ENCODE measurements around the gene NRG2. TPM values are rescaled to one million over a fixed set of nuclear protein-coding genes. Genes with fewer than 3 reads are reported as not detected.

The NRG2 gene
- total RNA-seq, 2 experiments from 2014 or later = not detected

GRCh38 chr5:139845846-139846681 is 197.0 kb downstream of the NRG2 start:
- H3K4me3 Mint-ChIP-seq = no peak overlapping the region
- POLR2A ChIA-PET = no interaction called here
- no peaks in the 10 kb centered on the region for H3K36me3 Mint-ChIP-seq (ENCODE audit: low read depth)
- H3K27ac Mint-ChIP-seq = no peak overlapping the region
- CTCF ChIA-PET = no interaction called here
- H3K27me3 Mint-ChIP-seq = peaks cover 42% of the 10 kb centered on the region
- peaks cover 10% of the 10 kb centered on the region for H3K4me1 Mint-ChIP-seq
- DNase-seq = no peak
- H3K9me3 Mint-ChIP-seq = no peaks in the 10 kb centered on the region

- ChIA-PET POLR2A (no interaction called here), CTCF (interaction anchor here (1.7 kb wide), 2 partner anchors 53 to 57 kb away, joined by 4 to 6 read pairs; no protein-coding TSS in a partner anchor)
- peaks cover 10% of the 10 kb centered on the region for H3K4me1 Mint-ChIP-seq
- no peaks in the 10 kb centered on the region for H3K36me3 Mint-ChIP-seq (ENCODE audit: low read depth)
- H3K27me3 Mint-ChIP-seq = peaks cover 37% of the 10 kb centered on the region
- no peaks in the 10 kb centered on the region for H3K9me3 Mint-ChIP-seq
- no peak overlapping the region for H3K27ac Mint-ChIP-seq
- H3K4me3 Mint-ChIP-seq = no peak overlapping the region
- DNase-seq = peak; percentile 73
Observed at GRCh38 chr5:139844472-139845145, 198.5 kb downstream of the NRG2 start.

- Mint-ChIP-seq H3K9me3 (no peaks in the 10 kb centered on the region), H3K4me3 (no peak overlapping the region), H3K27ac (no peak overlapping the region), H3K27me3 (peaks cover 33% of the 10 kb centered on the region), H3K36me3 (ENCODE audit: low read depth) (no peaks in the 10 kb centered on the region), H3K4me1 (peaks cover 9% of the 10 kb centered on the region)
- DNase-seq = no peak
- POLR2A ChIA-PET = no interaction called here
- CTCF ChIA-PET = interaction anchor here (1.7 kb wide), 2 partner anchors 52 to 57 kb away, joined by 4 to 6 read pairs; no protein-coding TSS in a partner anchor
Observed at GRCh38 chr5:139843991-139844390, 199.1 kb downstream of the NRG2 start.

DNA sequence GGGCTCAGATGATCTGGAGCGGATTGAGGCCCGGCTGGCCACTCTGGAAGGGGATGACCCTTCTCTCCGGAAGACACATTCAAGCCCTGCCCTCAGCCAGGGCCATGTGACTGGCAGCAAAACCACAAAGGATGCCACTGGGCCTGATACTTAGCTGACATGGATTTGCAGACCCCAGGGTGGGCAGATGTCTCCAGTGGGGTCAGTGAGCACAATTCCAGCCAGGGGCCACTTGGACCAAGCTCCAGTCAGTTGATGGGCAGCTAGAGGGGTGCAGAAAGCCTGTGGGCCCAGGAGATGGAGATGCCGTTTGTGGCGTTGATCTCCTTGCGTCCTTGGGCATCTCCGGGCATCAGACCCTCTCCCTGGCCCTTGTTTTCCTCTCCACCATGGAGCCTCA is 200.8 kb downstream of the NRG2 start:
- no peaks in the 10 kb centered on the region for H3K36me3 Mint-ChIP-seq (ENCODE audit: low read depth)
- no peak overlapping the region for H3K27ac Mint-ChIP-seq
- POLR2A ChIA-PET = no interaction called here
- no peak for DNase-seq
- CTCF ChIA-PET = interaction anchor here (1.8 kb wide), 1 partner anchor 13 kb away, joined by 5 read pairs; no protein-coding TSS in a partner anchor
- H3K4me3 Mint-ChIP-seq = no peak overlapping the region
- H3K4me1 Mint-ChIP-seq = peaks cover 4% of the 10 kb centered on the region
- H3K9me3 Mint-ChIP-seq = no peaks in the 10 kb centered on the region
- H3K27me3 Mint-ChIP-seq = peaks cover 27% of the 10 kb centered on the region

GRCh38 chr5:139841549-139841948 is 201.6 kb downstream of the NRG2 start:
- H3K27me3 Mint-ChIP-seq = peaks cover 23% of the 10 kb centered on the region
- no peak for DNase-seq
- CTCF ChIA-PET = interaction anchor here (1.8 kb wide), 1 partner anchor 13 kb away, joined by 5 read pairs; no protein-coding TSS in a partner anchor
- POLR2A ChIA-PET = no interaction called here
- H3K4me1 Mint-ChIP-seq = peaks cover 4% of the 10 kb centered on the region
- no peaks in the 10 kb centered on the region for H3K36me3 Mint-ChIP-seq (ENCODE audit: low read depth)
- no peaks in the 10 kb centered on the region for H3K9me3 Mint-ChIP-seq
- H3K4me3 Mint-ChIP-seq = no peak overlapping the region
- no peak overlapping the region for H3K27ac Mint-ChIP-seq

GRCh38 chr5:139839918-139840317 is 203.2 kb downstream of the NRG2 start:
- H3K27me3 Mint-ChIP-seq = peaks cover 9% of the 10 kb centered on the region
- ChIA-PET POLR2A (no interaction called here), CTCF (interaction anchor here (0.9 to 1.6 kb wide), 2 partner anchors 53 to 129 kb away, joined by 4 read pairs; no protein-coding TSS in a partner anchor)
- no peaks in the 10 kb centered on the region for H3K36me3 Mint-ChIP-seq (ENCODE audit: low read depth)
- no peak overlapping the region for H3K4me3 Mint-ChIP-seq
- H3K4me1 Mint-ChIP-seq = peaks cover 4% of the 10 kb centered on the region
- no peak for DNase-seq
- no peaks in the 10 kb centered on the region for H3K9me3 Mint-ChIP-seq
- H3K27ac Mint-ChIP-seq = no peak overlapping the region

DNA sequence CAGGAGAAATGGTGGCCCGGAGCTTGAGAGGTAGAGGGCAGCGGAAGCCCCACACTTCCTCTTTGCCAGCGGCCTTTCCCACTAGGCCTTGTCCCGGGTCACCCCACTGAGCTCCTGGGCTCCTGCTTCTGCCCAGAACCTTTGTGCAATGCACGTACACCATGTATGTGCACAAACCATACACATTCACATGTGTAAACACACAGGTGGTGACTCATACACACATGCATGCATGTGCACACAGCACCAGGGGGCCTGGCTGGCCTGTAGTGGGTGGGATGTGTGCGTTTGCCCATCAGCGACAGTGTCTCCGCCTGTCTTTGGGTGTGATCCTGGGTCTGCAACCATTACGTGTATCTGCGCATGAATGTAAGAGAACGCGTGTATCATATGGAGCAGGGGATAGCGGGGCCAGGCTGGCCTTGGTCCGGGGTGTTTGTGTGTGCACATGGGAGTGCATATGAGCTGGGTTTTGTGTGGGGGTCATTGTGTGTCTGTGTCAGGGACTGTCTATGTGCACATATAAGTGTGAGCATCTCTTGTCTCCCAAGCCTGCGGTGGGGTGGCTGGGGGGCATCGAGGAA is 203.8 kb downstream of the NRG2 start:
- DNase-seq = no peak
- Mint-ChIP-seq H3K9me3 (no peaks in the 10 kb centered on the region), H3K4me3 (no peak overlapping the region), H3K4me1 (peaks cover under 1% of the 10 kb centered on the region), H3K27ac (no peak overlapping the region), H3K27me3 (peaks cover 9% of the 10 kb centered on the region), H3K36me3 (ENCODE audit: low read depth) (no peaks in the 10 kb centered on the region)
- POLR2A ChIA-PET = no interaction called here
- CTCF ChIA-PET = interaction anchor here (0.6 to 1.6 kb wide), 3 partner anchors 15 to 187 kb away, joined by 3 to 4 read pairs (median 3); no protein-coding TSS in a partner anchor

DNA sequence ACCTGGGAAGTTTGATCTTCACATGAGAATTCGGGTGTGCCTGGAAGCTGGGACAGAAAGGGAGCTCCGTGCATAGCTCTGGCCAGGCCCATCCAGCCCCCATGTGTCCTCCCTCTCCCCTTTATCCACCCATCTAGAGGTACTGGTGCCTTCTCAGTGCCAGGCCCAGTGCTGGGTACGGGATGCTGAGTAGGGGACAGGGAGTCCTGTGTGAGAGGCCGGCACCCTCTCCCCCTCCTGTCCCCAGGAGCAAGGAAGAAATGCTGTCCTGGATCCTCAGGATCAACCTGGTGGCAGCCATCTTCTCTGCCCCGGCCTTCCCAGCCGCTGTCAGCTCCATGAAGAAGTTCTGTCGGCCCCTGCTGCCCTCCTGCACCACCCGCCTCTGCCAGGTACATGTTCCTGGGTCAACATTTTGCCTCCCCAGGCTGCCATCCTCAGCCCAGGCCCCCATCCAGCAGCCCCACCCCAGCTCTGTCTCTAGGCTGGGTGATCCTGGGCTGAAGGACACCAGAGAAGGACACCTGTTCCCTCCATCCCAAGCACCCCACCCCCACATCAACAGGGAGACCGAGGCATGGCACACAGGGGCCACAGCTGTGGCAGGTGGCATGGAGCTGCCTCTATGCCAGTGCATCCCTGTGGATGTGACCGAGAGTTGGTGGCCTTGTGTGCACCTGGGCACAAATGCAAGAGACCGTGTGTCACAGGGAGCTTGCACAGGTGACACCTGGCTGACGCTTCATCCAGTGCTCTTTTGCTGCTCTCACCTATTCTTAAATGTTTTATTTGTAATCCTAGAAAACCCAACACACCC is 204.5 kb downstream of the NRG2 start:
- POLR2A ChIA-PET = no interaction called here
- Mint-ChIP-seq H3K4me1 (no peaks in the 10 kb centered on the region), H3K36me3 (ENCODE audit: low read depth) (no peaks in the 10 kb centered on the region), H3K9me3 (no peaks in the 10 kb centered on the region), H3K27me3 (peaks cover 12% of the 10 kb centered on the region), H3K27ac (no peak overlapping the region), H3K4me3 (no peak overlapping the region)
- CTCF ChIA-PET = interaction anchor here (0.6 to 1.6 kb wide), 3 partner anchors 14 to 188 kb away, joined by 3 to 4 read pairs (median 3); no protein-coding TSS in a partner anchor
- no peak for DNase-seq

- no peak for DNase-seq
- POLR2A ChIA-PET = no interaction called here
- Mint-ChIP-seq H3K27me3 (peaks cover 12% of the 10 kb centered on the region), H3K4me1 (no peaks in the 10 kb centered on the region), H3K27ac (no peak overlapping the region), H3K9me3 (no peaks in the 10 kb centered on the region), H3K36me3 (ENCODE audit: low read depth) (no peaks in the 10 kb centered on the region), H3K4me3 (no peak overlapping the region)
- CTCF ChIA-PET = no interaction called here
Observed at GRCh38 chr5:139837711-139838380, 205.3 kb downstream of the NRG2 start.

DNA sequence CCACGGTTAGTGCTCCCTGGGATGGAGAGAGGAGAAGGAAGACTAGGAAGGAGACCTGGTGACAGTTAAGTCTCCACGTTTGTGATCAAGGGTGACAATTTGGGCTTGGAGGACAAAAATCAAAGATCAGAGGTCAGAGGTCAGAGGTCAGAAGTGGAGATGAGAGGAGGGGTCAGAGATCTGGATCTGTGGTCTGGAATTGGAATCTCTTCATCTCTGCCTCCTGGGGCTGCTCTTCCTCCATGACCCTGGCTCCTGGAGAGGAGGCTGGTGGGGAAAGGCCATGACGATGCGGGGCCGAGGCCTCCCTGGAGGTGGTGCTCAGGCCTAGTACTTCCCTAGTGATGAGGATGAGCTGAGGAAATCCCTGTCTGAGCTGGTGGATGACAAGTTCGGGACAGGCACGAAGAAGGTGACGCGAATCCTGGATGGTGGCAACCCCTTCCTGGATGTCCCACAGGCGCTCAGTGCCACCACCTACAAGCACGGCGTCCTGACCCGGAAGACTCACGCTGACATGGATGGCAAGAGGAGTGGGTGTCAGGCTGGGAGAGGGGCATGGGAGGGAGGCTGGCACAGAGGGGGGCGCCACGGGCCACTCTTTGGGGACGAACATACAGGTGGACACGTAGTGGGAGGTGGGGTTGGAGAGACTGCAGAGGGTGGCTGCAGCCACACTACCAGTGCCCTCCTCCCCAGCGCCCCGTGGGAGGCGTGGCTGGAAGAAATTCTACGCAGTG is 206.5 kb downstream of the NRG2 start:
- peaks cover 20% of the 10 kb centered on the region for H3K27me3 Mint-ChIP-seq
- ChIA-PET CTCF (no interaction called here), POLR2A (no interaction called here)
- no peak overlapping the region for H3K27ac Mint-ChIP-seq
- H3K4me1 Mint-ChIP-seq = no peaks in the 10 kb centered on the region
- H3K36me3 Mint-ChIP-seq (ENCODE audit: low read depth) = no peaks in the 10 kb centered on the region
- no peak overlapping the region for H3K4me3 Mint-ChIP-seq
- DNase-seq = no peak
- H3K9me3 Mint-ChIP-seq = no peaks in the 10 kb centered on the region

DNA sequence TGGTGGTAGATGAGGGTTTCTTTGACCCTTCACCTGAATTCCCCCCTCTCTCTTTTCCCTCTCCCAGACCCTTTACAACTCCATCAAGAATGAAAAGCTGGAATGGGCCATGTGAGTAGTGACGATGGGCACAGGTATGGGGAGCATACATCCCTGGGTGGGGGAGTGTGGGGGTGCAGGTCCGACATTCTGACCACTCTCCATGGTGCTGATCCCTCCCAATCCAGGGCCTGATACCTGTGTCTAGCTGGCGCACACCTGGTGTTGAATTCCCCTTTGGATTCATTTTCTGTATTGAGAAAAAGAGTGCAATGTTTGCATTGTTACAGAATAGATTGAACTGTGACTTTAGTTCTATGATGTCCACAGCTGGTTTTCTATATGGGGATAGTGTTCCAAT is 207.4 kb downstream of the NRG2 start:
- H3K9me3 Mint-ChIP-seq = no peaks in the 10 kb centered on the region
- no peak overlapping the region for H3K4me3 Mint-ChIP-seq
- peaks cover 28% of the 10 kb centered on the region for H3K27me3 Mint-ChIP-seq
- H3K36me3 Mint-ChIP-seq (ENCODE audit: low read depth) = no peaks in the 10 kb centered on the region
- ChIA-PET CTCF (no interaction called here), POLR2A (no interaction called here)
- H3K4me1 Mint-ChIP-seq = no peaks in the 10 kb centered on the region
- DNase-seq = no peak
- H3K27ac Mint-ChIP-seq = no peak overlapping the region

DNA sequence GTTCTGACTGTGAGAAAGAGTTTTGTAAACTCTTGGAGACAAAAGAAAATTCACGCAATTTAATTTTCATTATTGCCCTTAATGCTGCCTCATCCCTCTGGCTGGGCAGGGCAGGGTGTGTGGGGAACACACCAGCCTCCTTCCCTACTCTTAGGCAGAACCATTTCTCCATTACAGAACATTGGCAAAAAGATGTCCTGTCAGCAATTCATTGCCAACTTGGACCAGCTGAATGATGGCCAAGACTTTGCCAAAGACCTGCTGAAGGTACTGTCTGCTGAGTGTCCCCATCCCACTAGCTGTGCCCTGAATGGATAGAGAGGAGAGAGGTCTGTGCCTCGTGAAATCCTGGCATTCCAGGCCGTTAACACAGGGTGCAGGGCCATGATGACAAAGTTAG is 209.6 kb downstream of the NRG2 start:
- Mint-ChIP-seq H3K9me3 (no peaks in the 10 kb centered on the region), H3K4me1 (no peaks in the 10 kb centered on the region), H3K4me3 (no peak overlapping the region), H3K27me3 (peaks cover 30% of the 10 kb centered on the region), H3K27ac (no peak overlapping the region), H3K36me3 (ENCODE audit: low read depth) (no peaks in the 10 kb centered on the region)
- POLR2A ChIA-PET = no interaction called here
- DNase-seq = no peak
- CTCF ChIA-PET = no interaction called here

Measured in activated CD4-positive, alpha-beta T cell treated with anti-CD3 and anti-CD28 coated beads, Interleukin-2, amount 10 ng/mL, durations not matched to agents 7 days and 5 days (primary cell).